ENCODE measurements around the gene RBM19.

RBM19 gene

GRCh38 chr12:113876160-113876559, 90.0 kb downstream of the RBM19 start:
- Histone ChIP-seq H3K36me3 (ENCODE audit: insufficient read depth) (no peaks in the 10 kb centered on the region), H3K4me1 (ENCODE audit: low read depth, poor library complexity, severe bottlenecking) (no peaks in the 10 kb centered on the region), H3K4me3 (IDR thresholded peaks at IDR 0.05; ENCODE audit: insufficient read depth, low read depth, low read length) (no peak overlapping the region), H3K4me2 (no peak overlapping the region), H4K20me1 (ENCODE audit: insufficient read depth) (no peaks in the 10 kb centered on the region), H3K27me3 (ENCODE audit: insufficient read depth, low read depth) (no peaks in the 10 kb centered on the region), H2AFZ (ENCODE audit: low read depth) (no peak overlapping the region), H3K9ac (no peak overlapping the region), H3K27ac (no peak overlapping the region), H3K79me2 (ENCODE audit: insufficient read depth, low read depth) (no peaks in the 10 kb centered on the region)
- TF ChIP-seq, protein P1, sequence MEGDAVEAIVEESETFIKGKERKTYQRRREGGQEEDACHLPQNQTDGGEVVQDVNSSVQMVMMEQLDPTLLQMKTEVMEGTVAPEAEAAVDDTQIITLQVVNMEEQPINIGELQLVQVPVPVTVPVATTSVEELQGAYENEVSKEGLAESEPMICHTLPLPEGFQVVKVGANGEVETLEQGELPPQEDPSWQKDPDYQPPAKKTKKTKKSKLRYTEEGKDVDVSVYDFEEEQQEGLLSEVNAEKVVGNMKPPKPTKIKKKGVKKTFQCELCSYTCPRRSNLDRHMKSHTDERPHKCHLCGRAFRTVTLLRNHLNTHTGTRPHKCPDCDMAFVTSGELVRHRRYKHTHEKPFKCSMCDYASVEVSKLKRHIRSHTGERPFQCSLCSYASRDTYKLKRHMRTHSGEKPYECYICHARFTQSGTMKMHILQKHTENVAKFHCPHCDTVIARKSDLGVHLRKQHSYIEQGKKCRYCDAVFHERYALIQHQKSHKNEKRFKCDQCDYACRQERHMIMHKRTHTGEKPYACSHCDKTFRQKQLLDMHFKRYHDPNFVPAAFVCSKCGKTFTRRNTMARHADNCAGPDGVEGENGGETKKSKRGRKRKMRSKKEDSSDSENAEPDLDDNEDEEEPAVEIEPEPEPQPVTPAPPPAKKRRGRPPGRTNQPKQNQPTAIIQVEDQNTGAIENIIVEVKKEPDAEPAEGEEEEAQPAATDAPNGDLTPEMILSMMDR (conservative IDR thresholded peaks at IDR 0.05; ENCODE audit: low read depth, low read length), result no peak

- no peak overlapping the region for H3K4me3 ChIP-seq (IDR thresholded peaks at IDR 0.05; ENCODE audit: insufficient read depth, low read depth, low read length)
- no peaks in the 10 kb centered on the region for H4K20me1 ChIP-seq (ENCODE audit: insufficient read depth)
- no peak overlapping the region for H3K4me2 ChIP-seq
- no peaks in the 10 kb centered on the region for H3K27me3 ChIP-seq (ENCODE audit: insufficient read depth, low read depth)
- H3K27ac ChIP-seq, result no peak overlapping the region
- no peaks in the 10 kb centered on the region for H3K79me2 ChIP-seq (ENCODE audit: insufficient read depth, low read depth)
- H3K36me3 ChIP-seq (ENCODE audit: insufficient read depth), result no peaks in the 10 kb centered on the region
- TF ChIP-seq, protein P1 (conservative IDR thresholded peaks at IDR 0.05; ENCODE audit: low read depth, low read length), result no peak
- no peak overlapping the region for H3K9ac ChIP-seq
- H2AFZ ChIP-seq (ENCODE audit: low read depth), result no peak overlapping the region
- H3K4me1 ChIP-seq (ENCODE audit: low read depth, poor library complexity, severe bottlenecking), result no peaks in the 10 kb centered on the region
These were observed 90.4 kb downstream of the RBM19 start for GRCh38 chr12:113875691-113876090.

DNA sequence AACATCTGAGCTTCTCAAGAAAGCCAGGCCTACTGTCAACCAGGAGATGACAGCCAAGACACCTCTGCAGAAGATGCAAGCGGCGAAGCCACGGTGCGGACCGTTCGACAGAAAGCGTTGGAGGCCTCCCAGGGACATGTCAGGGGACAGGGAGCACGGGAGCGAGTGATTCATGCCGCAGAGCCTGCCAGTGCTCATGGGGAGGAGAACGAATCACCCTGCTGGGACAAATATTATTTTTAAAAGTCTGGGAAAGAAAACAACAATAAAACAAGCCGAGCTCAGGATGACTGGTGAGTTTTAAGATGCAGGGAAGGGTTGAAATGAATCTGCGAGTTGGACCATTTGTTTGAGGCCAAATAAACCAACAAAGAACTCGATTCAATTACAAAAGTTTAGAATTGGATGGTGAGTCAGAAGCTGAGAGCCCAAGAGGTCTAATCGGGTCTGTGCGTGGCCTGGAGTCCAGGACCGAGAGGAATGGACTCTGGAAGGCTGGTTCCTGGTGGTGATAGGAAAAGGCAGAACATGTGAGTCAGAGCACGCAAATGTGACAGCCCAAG, 91.0 kb downstream of the RBM19 start:
- H3K4me2 ChIP-seq, result no peak overlapping the region
- no peaks in the 10 kb centered on the region for H3K27me3 ChIP-seq (ENCODE audit: insufficient read depth, low read depth)
- no peaks in the 10 kb centered on the region for H4K20me1 ChIP-seq (ENCODE audit: insufficient read depth)
- H3K27ac ChIP-seq, result no peak overlapping the region
- H3K79me2 ChIP-seq (ENCODE audit: insufficient read depth, low read depth), result no peaks in the 10 kb centered on the region
- H2AFZ ChIP-seq (ENCODE audit: low read depth), result no peak overlapping the region
- H3K9ac ChIP-seq, result no peak overlapping the region
- TF ChIP-seq, protein P1 (conservative IDR thresholded peaks at IDR 0.05; ENCODE audit: low read depth, low read length), result no peak
- H3K36me3 ChIP-seq (ENCODE audit: insufficient read depth), result no peaks in the 10 kb centered on the region
- H3K4me1 ChIP-seq (ENCODE audit: low read depth, poor library complexity, severe bottlenecking), result no peaks in the 10 kb centered on the region
- H3K4me3 ChIP-seq (IDR thresholded peaks at IDR 0.05; ENCODE audit: insufficient read depth, low read depth, low read length), result no peak overlapping the region

DNA sequence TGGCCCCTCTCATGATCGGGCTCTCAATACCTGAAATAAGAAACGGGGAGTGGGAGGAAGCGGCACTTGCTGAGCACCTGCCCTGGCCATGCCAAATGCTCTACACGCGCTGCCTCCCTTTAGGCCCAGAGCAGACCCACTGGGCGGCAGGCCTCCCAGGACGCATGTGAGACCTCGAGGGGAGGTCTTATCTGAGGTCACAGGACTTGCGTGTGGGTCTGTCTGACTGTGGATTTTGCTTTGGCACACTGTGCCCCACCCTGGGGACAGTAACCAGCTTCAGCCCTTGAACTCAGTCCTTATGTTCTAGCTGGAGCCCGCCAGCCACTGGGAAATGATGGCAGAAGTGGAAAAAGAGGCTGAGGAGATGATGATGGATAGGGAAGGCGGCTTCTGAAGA, 91.8 kb downstream of the RBM19 start:
- TF ChIP-seq, protein P1 (conservative IDR thresholded peaks at IDR 0.05; ENCODE audit: low read depth, low read length), result no peak
- H3K4me1 ChIP-seq (ENCODE audit: low read depth, poor library complexity, severe bottlenecking), result no peaks in the 10 kb centered on the region
- no peaks in the 10 kb centered on the region for H3K36me3 ChIP-seq (ENCODE audit: insufficient read depth)
- no peaks in the 10 kb centered on the region for H4K20me1 ChIP-seq (ENCODE audit: insufficient read depth)
- H2AFZ ChIP-seq (ENCODE audit: low read depth), result no peak overlapping the region
- no peaks in the 10 kb centered on the region for H3K27me3 ChIP-seq (ENCODE audit: insufficient read depth, low read depth)
- no peak overlapping the region for H3K9ac ChIP-seq
- no peak overlapping the region for H3K4me3 ChIP-seq (IDR thresholded peaks at IDR 0.05; ENCODE audit: insufficient read depth, low read depth, low read length)
- H3K79me2 ChIP-seq (ENCODE audit: insufficient read depth, low read depth), result no peaks in the 10 kb centered on the region
- no peak overlapping the region for H3K4me2 ChIP-seq
- H3K27ac ChIP-seq, result no peak overlapping the region
